Left kidney (tissue), 2 donors: ENCODE results near the gene C6orf136. TPM values are rescaled to one million over a fixed set of nuclear protein-coding genes. Genes with fewer than 3 reads are reported as not detected.
"Not testable (repeated sequence)": the region's sequence is repeated elsewhere in the genome, so short reads cannot be mapped to it uniquely, and the experiment has no call there.

Source experiments
- DNase-seq: peaks from one replicate; pipeline ENCODE4 v3.0.0-alpha.2; 2013
- polyA plus RNA-seq: library from polyadenylated mRNA; unstranded; fragments of 120-200 nt; gene quantifications from one replicate; pipeline ENCODE4 v1.2.1, GENCODE V29; 2013; ENCODE audit not compliant: insufficient read length

Gene C6orf136
- polyA plus RNA-seq, 1 donor, result 24.1 TPM

- DNase-seq, result no peak
These were observed 9.6 kb downstream of the C6orf136 start for GRCh38 chr6:30656513-30656912.

DNA sequence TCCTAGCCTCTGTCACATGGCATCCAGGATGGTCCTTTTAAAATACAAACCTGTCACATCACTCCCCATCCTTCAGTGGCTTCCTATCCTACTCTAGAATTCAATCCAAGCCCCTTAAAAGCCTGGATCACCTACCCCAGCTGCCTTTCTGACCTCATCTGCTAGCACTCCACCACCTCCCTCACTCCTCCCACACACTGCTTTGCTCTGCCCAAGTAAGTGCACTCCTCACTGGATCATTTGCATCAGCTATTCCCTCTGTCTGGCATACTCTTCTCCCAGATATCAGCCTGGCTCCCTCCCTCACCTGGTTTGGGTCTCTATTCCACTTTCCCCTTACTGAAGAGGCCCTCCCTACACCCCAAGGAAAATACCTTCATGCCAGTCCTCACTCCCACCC, 10.5 kb downstream of the C6orf136 start:
- no peak for DNase-seq

DNA sequence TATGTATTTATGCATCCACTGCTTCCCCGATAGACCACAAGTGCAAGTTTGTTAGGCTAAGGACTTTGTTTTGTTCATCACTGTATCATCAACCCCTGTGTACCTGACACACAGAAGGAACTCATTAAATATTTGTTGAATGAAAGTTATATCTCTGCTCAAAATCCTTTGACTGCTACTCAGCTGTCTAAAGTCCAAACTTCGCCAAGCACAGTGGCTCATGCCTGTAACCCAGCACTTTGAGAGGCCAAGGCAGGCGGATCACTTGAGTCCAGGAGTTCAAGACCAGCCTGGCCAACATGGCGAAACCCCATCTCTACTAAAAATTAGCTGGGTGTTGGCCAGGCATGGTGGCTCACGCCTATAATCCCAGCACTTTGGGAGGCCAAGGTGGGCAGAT, 11.0 kb downstream of the C6orf136 start:
- DNase-seq, result not testable (repeated sequence)

DNA sequence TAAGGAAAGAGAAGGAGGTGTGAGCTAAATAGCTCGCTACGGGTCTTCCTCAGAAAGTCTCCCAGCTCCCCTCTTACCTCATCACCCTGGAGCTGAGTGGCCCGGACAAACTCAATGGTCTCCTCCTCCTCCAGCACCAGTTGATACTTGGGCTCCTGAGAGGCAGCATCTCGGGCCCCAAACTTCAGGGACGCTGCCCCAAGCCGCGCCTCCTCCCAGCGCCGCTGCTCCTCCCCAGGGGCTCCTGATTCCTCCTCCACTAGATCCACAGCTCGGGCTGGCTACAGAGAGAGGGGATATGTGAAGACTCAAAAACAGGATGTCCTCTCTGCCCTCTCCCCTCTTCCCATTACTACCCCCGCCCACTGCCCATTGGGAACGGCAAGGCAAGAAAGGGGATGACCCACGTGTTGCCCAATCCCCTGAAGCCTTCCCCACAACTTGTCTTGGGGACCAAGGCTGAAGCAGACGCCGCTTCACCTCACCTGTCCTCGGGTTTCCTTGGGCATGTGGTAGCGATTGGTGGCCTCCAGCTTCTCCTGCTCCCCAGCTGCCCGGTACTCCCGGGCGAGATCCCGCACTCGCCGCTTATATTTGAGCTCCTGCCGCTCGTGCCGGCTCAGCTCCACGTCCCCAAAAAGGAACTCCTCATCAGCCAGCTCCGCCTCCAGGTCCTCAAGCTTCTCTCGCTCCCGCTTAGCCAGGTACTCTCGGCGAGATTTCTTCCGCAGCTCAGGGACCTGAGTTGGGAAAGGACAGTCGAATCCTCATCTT, 18.2 kb downstream of the C6orf136 start:
- DNase-seq, result no peak

DNA sequence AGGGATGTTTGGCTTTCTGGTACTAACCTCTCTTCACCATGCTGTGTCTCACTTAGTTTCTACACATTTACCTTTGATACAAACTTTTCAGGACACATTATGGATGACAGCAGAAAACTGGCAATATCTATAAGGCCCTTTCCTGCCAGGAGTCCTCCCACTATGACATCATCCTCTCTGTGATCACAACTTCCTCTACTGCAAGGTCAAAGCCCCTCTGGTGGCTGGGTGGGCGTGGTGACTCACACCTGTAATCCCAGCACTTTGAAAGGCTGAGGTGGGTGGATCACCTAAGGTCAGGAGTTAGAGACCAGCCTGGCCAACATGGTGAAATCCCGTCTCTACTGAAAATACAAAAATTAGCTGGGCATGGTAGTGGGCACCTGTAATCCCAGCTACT, 19.4 kb downstream of the C6orf136 start:
- not testable (repeated sequence) for DNase-seq

DNA sequence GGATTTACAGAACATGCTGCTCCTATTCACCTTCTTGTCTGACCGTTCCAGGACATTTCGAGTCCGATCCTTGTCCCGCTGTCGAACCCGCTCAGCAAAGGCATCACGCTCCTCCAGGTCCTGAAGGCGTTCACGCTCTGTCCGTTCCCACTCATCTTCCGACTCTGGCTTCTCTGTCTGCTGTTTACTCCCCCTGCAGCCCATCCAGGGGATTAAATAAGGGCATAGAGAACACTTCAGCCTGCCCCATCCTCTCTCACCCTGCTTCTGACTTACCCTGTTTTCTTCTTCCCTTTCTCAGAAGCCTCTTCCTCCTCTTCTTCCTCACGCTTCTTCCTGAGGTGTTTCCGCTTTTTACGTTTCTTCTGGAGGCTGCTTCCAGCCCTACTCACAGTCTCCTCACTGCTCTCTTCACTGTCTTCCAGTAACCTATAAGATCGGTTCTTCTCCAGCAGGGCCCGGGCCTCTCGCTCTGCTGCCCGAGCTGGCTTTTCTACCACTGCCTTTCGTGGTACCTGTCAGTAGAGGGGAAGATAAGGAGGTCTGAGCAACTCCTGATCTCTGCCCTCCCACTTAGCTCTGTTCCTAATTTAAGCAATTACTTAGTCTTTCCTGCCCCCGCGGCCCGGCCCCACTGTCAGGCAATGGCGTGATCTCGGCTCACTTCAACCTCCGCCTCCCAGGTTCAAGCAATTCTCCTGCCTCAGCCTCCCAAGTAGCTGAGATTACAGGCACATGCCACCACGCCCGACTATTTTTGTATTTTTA, 24.0 kb downstream of the C6orf136 start:
- no peak for DNase-seq

DNA sequence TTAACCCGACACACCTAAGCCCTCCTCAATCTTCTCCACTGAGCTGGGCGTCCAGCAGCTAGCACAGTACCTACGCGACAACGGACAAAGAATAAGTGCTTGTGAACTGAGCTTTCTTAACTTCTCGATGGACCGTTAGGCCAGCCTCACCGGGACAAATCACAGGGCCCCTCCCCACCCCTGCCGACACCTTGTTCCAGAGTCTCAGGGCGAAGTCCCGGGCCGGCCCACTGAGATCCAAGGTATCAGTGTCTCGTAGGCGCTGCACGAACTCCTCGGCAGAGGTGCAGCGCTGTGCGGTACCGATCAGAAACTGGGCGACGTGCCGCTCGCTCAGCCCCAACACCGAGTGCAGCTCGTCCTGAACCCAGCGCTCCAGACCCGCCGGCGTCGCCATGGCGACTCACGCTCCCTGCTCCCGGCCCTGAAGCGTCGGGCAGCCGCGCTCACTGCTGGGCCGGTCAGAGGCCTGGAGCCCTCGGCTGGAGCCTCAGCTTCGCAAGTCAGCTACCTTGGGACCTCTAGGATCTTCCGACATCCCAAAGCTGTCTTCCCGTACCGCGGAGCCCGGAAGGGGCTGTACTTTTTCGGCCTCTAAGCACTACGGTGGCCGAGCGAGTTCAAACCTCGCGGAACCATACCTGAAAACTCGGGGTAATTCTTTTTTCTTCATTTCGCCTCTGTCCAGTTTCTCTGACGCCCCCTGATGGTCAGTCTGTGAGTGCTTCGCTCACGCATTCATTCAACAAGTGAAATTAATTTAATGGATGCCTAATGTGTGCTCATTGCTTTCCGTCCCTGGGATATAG, 25.7 kb downstream of the C6orf136 start, which contains the start of gene DHX16:
Gene DHX16, minus strand, starts transcription at position 562 of the 809 bp plus-strand sequence. Its CDS starts 165 bp downstream, at position 397.
- DNase-seq, result peak; percentile 99

GRCh38 chr6:30676660-30677285, 29.8 kb downstream of the C6orf136 start:
- DNase-seq, result no peak

DNA sequence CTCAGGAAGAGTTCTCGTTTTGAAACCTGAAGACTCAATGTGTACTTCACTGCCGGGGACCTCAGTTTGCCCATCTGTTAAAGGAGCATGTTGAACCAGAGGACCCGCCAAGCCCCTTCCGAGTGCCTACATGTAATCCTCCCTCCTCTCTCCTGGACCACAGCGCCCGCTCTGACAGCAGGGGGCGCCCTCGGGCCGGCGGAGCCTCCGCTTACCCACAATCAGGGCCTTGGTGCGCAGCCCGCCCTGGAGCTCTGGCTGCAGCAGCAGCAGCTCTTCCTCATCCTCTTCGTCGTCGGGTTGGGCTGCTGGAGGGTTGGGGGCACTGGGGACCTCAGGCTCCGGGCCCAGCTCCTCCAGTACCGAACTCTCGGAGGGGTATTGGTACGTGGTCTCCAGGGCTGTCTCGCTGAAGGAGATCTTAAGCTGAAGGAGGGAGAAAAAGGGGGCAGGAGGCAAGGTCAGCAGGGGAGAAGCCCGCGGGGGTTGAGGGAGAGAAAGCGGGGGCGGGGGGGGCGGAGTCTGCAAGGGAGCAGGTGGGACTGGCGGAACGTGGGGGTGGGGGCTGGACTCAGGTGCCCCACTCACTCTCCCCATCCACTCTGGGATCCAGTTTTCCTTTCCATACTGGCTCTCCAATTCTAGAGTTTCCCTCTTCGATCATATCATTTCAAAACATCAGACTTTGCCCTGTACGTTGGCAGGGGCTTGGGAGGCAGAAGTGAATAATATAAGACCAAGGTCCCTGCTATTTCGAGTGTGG, 32.2 kb downstream of the C6orf136 start:
- peak; percentile 77 for DNase-seq

GRCh38 chr6:30679765-30680535, 33.0 kb downstream of the C6orf136 start:
- no peak for DNase-seq

DNA sequence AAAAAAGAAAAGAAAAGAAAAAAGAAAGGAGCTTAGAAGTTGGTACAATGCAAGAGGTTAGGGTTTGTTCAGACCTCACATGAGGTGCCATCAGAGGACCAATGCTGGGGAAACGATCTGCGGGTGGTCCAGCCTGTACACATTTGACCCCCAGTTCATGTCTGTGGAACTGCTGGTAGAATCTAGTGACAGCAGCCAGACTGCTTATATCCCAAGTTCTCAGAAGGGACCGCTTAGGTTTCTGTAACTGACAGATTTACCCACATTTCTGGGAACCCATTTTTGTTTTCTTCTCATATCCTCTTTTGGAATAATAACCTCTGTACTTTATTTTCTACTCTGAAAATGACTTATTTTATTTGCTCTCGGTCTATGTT, 34.8 kb downstream of the C6orf136 start:
- no peak for DNase-seq

DNA sequence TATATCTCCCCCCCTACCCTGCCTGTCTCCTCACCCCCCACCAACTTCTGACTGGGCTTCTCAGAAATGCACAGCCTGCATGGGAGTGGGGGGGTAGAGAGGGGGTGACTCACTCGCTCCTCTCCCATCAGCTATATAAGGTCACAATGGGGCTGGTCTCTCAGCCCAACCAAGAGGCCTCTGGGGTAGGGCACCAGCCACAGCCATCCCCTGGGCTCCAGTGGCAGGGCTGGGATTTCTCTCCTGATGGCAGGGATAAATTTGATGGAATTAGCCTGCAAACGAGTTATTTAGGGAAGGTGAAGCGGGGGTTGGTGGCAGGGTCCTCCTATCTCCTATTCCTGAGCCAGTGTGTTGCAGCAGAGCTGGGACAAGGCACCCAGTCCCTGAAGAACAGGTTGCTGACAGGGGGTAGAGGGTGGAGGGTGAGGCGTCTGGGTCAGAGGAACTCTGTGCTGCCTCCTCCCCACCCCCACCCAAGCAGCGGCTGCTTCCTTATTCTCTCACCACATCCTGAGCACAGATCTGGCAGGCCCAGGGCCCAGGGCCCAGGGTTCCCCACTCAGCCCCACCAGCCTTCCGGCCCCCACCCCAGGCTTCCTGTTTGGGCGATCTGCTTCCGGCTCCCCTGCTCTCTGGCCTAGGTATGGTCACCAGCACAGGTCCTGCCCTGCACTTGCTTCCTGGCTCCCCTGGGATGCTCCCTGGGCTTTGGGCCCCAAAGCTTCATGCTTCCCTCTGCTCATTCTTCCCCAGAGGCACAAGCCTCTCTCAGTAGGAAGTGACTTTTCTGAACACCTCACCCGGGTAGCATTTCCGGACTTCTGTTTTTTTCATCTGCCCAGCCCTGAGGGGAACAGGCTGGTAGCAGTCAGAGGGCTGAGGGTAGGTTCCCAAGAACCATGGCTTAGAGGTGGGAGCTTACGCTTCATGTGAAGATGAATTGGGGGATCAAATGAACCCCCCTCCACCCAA, 35.5 kb downstream of the C6orf136 start:
- DNase-seq, result no peak

GRCh38 chr6:30683183-30683979, 36.4 kb downstream of the C6orf136 start:
- DNase-seq, result no peak

- DNase-seq, result no peak
These were observed 37.0 kb downstream of the C6orf136 start for GRCh38 chr6:30683980-30684338.

- DNase-seq, result no peak
These were observed 37.6 kb downstream of the C6orf136 start for GRCh38 chr6:30684386-30685156.

- DNase-seq, result no peak
These were observed 38.5 kb downstream of the C6orf136 start for GRCh38 chr6:30685157-30686008.
